Measurements from ENCODE around the gene SRRT.

Gene SRRT

GRCh38 chr7:100856871-100857282 lies 18.0 kb upstream of the SRRT start:
- no peak for DNase-seq

DNA sequence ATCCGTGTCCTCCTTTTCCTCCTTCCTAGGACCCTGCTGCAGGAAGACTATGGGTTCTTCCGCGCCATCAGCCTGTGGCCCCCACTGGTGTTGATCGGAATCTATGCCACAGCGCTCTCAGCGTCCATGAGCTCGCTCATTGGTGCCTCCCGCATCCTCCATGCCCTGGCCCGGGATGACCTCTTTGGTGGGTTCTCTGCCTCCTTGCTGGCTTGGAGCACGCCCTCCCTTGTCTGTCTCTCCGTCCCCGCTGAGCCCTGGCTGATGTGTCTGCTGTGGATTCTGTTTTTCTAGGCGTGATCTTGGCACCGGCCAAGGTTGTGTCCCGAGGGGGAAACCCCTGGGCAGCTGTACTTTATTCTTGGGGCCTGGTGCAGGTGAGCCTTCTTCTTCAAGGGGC lies 15.0 kb upstream of the SRRT start:
- no peak for DNase-seq

DNA sequence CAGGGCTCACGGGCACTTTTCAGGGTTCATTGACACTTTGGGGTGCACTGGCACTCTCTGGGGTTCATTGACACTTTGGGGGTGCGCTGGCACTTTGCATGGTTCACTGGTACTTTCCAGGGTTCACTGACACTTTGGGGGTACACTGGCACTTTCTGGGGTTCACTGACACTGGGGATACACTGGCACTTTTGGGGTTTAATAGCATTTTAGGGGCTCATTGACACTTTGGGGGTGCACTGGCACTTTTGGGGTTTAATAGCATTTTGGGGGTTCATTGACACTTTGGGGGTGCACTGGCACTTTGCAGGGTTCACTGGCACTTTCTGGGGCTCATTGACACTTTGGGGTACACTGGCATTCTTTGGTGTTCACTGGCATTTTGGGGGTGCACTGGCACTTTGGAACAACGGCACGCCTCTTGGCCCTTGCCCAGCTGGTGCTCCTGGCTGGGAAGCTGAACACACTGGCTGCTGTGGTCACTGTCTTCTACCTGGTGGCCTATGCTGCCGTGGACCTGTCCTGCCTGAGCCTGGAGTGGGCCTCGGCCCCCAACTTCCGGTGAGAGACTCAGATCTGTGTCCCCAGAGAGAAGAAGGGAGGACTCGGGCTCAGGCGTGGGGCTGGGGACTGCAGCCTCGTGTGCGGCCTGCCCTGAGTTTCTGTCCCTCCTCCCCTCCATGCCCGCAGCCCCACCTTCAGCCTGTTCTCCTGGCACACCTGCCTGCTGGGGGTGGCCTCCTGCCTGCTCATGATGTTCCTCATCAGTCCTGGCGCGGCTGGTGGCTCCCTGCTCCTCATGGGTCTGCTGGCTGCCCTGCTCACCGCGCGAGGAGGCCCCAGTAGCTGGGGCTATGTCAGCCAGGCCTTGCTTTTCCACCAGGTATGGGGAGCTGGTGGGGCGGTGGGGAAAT lies 13.9 kb upstream of the SRRT start:
- DNase-seq = no peak

GRCh38 chr7:100861616-100861985 lies 13.3 kb upstream of the SRRT start:
- DNase-seq = no peak

DNA sequence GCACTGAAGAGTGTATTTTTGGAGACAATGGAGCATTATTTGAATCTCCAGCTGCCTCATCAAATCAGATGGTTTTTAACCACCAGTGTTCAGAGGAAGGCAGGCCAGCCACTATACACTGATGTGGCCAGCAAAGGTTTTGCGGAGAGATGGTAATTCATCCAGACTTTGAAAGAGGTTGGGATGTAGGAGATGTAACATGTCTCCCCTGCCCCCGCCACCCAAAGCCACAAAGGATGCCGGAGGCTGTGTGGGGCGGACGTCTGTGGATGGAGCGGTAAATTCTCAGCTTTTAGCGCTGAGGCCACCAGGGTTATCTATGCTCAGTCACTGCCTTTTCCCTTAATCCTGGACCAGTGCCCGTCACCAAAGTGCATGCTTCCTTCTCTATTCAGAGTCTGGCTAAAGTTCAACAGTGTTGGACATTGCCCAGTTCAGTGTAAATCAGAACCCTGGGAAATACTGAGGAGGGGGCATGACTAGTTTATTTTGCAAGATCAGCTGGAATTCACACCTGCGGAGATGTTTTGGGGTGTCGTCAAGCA lies 11.4 kb upstream of the SRRT start:
- no peak for DNase-seq

DNA sequence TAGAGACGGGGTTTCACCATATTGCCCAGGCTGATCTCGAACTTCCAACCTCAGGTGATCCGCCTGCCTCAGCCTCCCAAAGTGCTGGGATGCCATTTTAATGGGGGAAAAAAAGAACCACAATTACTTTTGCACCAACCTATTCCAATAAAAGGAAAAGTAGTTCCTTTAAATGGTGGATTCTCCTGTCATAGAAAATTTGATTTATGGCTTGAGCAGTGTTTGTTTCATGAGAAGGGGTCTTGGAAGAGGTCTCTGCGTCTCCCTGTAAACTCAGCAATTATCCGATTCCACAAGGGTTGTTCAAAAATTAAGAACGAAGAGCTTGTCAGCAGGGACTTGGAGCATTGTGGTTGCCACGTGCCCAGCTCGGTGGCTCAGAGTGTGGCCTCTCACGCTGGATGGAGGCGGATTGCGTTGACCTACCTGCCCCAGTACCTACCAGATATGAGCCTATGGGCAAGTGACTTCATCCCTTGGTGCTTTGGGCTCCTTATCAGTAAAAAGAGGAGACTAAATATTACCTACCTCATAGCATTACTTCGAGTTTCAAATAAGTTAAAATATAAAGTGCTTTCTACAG lies 10.5 kb upstream of the SRRT start:
- DNase-seq = no peak

- peak; percentile 68 for DNase-seq
Measured at GRCh38 chr7:100865372-100865911, 9.5 kb upstream of the SRRT start.

DNA sequence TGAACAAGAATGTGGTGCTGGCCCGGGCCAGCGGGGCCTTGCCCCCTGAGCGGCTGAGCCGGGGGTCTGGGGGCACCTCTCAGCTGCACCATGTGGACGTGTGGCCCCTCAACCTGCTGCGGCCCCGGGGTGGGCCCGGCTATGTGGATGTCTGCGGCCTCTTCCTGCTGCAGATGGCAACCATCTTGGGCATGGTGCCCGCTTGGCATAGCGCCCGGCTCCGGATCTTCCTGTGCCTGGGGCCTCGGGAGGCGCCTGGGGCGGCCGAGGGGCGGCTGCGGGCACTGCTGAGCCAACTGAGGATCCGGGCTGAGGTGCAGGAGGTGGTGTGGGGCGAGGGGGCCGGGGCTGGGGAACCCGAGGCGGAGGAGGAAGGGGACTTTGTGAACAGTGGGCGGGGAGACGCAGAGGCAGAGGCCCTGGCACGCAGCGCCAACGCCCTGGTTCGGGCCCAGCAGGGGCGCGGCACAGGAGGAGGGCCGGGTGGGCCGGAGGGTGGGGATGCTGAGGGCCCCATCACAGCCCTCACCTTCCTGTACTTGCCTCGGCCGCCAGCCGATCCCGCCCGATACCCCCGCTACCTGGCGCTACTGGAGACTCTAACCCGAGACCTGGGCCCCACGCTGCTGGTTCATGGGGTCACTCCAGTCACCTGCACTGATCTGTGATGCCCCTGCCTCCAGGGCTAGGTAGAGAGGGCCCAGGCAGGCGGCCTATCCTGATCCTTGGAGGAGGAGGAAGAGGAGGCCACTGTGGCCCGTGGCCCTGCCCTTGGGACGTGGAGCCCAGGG lies 8.8 kb upstream of the SRRT start:
- no peak for DNase-seq

GRCh38 chr7:100866729-100867039 lies 8.2 kb upstream of the SRRT start:
- DNase-seq = no peak

DNA sequence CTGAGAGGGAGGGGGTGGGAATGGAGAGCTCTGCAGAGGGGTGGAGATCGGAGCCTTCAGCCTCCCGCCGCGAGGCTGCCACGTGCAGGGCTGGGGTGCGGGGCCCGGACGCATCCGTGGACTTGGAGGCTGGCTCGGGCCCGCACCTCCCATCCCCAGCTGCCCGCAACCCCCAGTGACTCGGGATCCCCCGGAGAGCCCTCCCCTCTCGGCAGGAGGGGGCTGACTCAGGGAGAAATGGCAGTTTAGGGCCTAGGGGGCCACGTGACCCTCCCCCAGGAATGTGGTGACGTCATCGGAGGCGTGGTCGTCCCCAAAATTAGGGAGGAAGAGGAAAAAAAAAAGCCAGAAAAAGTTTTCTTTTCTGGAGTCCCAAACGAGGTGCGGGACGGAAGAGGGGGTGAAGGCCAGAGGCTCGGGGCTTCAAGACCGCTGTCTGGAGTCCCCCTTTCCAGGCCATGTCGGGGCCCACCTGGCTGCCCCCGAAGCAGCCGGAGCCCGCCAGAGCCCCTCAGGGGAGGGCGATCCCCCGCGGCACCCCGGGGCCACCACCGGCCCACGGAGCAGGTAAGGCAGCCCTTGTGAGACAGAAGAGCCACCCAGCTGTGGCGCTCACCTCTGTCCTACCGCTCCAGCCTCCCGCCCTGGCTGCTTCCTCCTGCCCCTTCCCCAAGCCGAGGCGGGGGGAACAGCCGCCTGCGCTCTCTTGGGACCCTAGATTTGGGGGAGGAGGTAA lies 7.7 kb upstream of the SRRT start, which contains the start of gene TRIP6:
Gene TRIP6 (plus strand): TSS at position 348 of the 736 bp plus-strand sequence. CDS start 111 bp downstream, at position 459.
- peak; percentile 45 for DNase-seq

- DNase-seq = no peak
Measured at GRCh38 chr7:100867776-100868485, 7.0 kb upstream of the SRRT start.

- DNase-seq = no peak
Measured at GRCh38 chr7:100873599-100874299, 1.2 kb upstream of the SRRT start.

- DNase-seq = no peak
Measured at GRCh38 chr7:100874300-100874576, 665 bp upstream of the SRRT start.

DNA sequence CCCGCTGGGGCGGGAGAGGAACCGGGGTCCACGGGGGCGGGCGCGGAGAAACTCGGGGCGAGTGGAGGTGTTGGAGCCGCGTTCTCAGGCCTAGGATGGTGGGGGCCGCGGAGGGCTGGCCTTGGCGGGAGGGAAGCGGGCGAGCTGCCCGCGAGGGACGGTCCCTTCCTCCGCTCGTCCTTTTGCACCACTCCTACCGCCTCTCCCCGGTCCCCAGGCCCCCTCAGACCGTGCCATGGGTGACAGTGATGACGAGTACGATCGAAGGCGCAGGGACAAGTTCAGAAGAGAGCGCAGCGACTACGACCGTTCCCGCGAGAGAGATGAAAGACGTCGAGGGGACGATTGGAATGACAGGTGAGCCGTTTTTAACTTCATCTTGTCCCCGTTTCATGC lies 451 bp downstream of the SRRT start:
- DNase-seq = no peak

- no peak for DNase-seq
Measured at GRCh38 chr7:100878013-100878412, 3.1 kb downstream of the SRRT start.

GRCh38 chr7:100878685-100879084 lies 3.8 kb downstream of the SRRT start:
- DNase-seq = no peak

- DNase-seq = no peak
Measured at GRCh38 chr7:100879685-100880261, 4.9 kb downstream of the SRRT start.

- DNase-seq = no peak
Measured at GRCh38 chr7:100880645-100881044, 5.7 kb downstream of the SRRT start.

- no peak for DNase-seq
Measured at GRCh38 chr7:100881136-100881535, 6.2 kb downstream of the SRRT start.

GRCh38 chr7:100882201-100882600 lies 7.3 kb downstream of the SRRT start:
- DNase-seq = no peak
